CD4-positive, CD25-positive, alpha-beta regulatory T cell (primary cell): ENCODE results near the gene OR2D2. TPM values are rescaled to one million over a fixed set of nuclear protein-coding genes. Genes with fewer than 3 reads are reported as not detected.

Experiments
- ATAC-seq, 2 donors: fragments of 150-1000 bp; cut with Tn5 transposase; one replicate each; pipeline ENCODE4 v1.10.0; 2021; ENCODE audit warnings: low read depth in 2 of 2, moderate number of reproducible peaks in 2 of 2, moderate library complexity in 1 of 2
- DNase-seq, 3 donors: peaks; one replicate each; pipeline versions ENCODE4 v3.0.0 to v3.0.0-alpha.2; 2012 to 2022; ENCODE audit warnings: mixed read lengths in 1 of 3
- H3K27ac ChIP-seq: one replicate; pipeline ENCODE4 v1.7.0; 2013; ENCODE audit warnings: mild to moderate bottlenecking, low read length; ENCODE audit not compliant: insufficient read depth, poor library complexity, severe bottlenecking
- H3K27me3 ChIP-seq: one replicate; pipeline ENCODE4 v1.7.0; 2013; ENCODE audit warnings: low read length; ENCODE audit not compliant: control insufficient read depth, insufficient read depth
- H3K36me3 ChIP-seq: one replicate; pipeline ENCODE4 v1.7.0; 2013; ENCODE audit warnings: mild to moderate bottlenecking, low read length, moderate library complexity; ENCODE audit not compliant: control insufficient read depth, insufficient read depth
- H3K4me1 ChIP-seq: 2 replicates; pipeline ENCODE4 v1.7.0; 2013; ENCODE audit warnings: mild to moderate bottlenecking, low read length; ENCODE audit not compliant: insufficient read depth, control insufficient read depth, poor library complexity, severe bottlenecking
- H3K4me3 ChIP-seq: one replicate; pipeline ENCODE4 v1.7.0; 2013; ENCODE audit warnings: low read depth, mild to moderate bottlenecking, low read length, moderate library complexity
- H3K9me3 ChIP-seq, 2 experiments: 1 replicate in 1 of 2; 2 replicates in 1 of 2; pipeline ENCODE4 v1.7.0; 2013; ENCODE audit warnings: low read length in 2 of 2, mild to moderate bottlenecking in 1 of 2, moderate library complexity in 1 of 2; ENCODE audit not compliant: control insufficient read depth in 2 of 2
- H3K27ac Mint-ChIP-seq, 3 donors: one replicate each; pipeline ENCODE4 v1.8.0; 2020 to 2022; ENCODE audit warnings: mild to moderate bottlenecking in 3 of 3, mixed read lengths in 3 of 3, moderate library complexity in 2 of 3
- H3K27me3 Mint-ChIP-seq: one replicate; pipeline ENCODE4 v1.8.0; 2022; ENCODE audit warnings: mild to moderate bottlenecking, mixed read lengths
- H3K36me3 Mint-ChIP-seq: one replicate; pipeline ENCODE4 v1.8.0; 2020; ENCODE audit warnings: mixed read lengths
- H3K4me1 Mint-ChIP-seq, 4 donors: one replicate each; pipeline ENCODE4 v1.8.0; 2020 to 2022; ENCODE audit warnings: mixed read lengths in 4 of 4, mild to moderate bottlenecking in 1 of 4
- H3K4me3 Mint-ChIP-seq, 4 donors: one replicate each; pipeline ENCODE4 v1.8.0; 2020 to 2022; ENCODE audit warnings: mild to moderate bottlenecking in 4 of 4, mixed read lengths in 4 of 4, moderate library complexity in 3 of 4
- H3K9me3 Mint-ChIP-seq, 7 donors: one replicate each; pipeline ENCODE4 v1.8.0; 2020 to 2022; ENCODE audit warnings: mixed read lengths in 7 of 7, mild to moderate bottlenecking in 3 of 7, moderate library complexity in 2 of 7
- polyA plus RNA-seq, 4 donors: library from polyadenylated mRNA; unstranded; fragments of 300-500 nt; fragmentation: Illumina TruSeq; gene quantifications; one replicate each; pipeline ENCODE4 v1.2.3, GENCODE V29; 2021
- total RNA-seq: library from RNA; stranded (reverse); gene quantifications from one replicate; pipeline ENCODE4 v1.2.3, GENCODE V29; 2022

OR2D2 gene
- total and polyA plus RNA-seq, 5 donors from 2014 or later: not detected

- no peak overlapping the region for H3K4me3 ChIP-seq
- H3K27me3 ChIP-seq: no peaks in the 10 kb centered on the region
- no peaks in the 10 kb centered on the region for H3K4me1 ChIP-seq
- H3K9me3 ChIP-seq: no peaks in the 10 kb centered on the region
- H3K36me3 Mint-ChIP-seq: no peaks in the 10 kb centered on the region
- DNase-seq (no peak), ATAC-seq (no peak)
- no peaks in the 10 kb centered on the region for H3K4me1 Mint-ChIP-seq
- no peak overlapping the region for H3K27ac ChIP-seq
- H3K27me3 Mint-ChIP-seq: peaks cover 4% of the 10 kb centered on the region
- H3K27ac Mint-ChIP-seq: no peak overlapping the region
- H3K4me3 Mint-ChIP-seq: no peak overlapping the region
- H3K9me3 Mint-ChIP-seq: peaks cover 0 to 1% (median 0%) of the 10 kb centered on the region in 7 donors
- H3K36me3 ChIP-seq: no peaks in the 10 kb centered on the region
Observed at GRCh38 chr11:6876914-6877313, 15.4 kb downstream of the OR2D2 start.

- Histone ChIP-seq H3K27me3 (no peaks in the 10 kb centered on the region), H3K4me3 (no peak within 1 kb of the TSS), H3K4me1 (no peaks in the 10 kb centered on the region), H3K36me3 (no peaks in the 10 kb centered on the region), H3K27ac (no peak within 1 kb of the TSS), H3K9me3 (no peaks in the 10 kb centered on the region)
- Mint-ChIP-seq H3K27ac (no peak within 1 kb of the TSS), H3K36me3 (no peaks in the 10 kb centered on the region), H3K4me3 (no peak within 1 kb of the TSS), H3K27me3 (peaks cover 4% of the 10 kb centered on the region), H3K4me1 (no peaks in the 10 kb centered on the region), H3K9me3 (peaks cover 0 to 1% (median 0%) of the 10 kb centered on the region in 7 donors)
- no peak for DNase-seq
- no peak for ATAC-seq
Observed at GRCh38 chr11:6876325-6876724, 16.0 kb downstream of the OR2D2 start, which contains the start of gene OR10A4. TSS of gene OR10A4 (plus strand) at chr11:6876625. CDS start at chr11:6876648, 23 bp downstream.

GRCh38 chr11:6875761-6876160 is 16.5 kb downstream of the OR2D2 start:
- no peaks in the 10 kb centered on the region for H3K27me3 ChIP-seq
- H3K4me3 ChIP-seq: no peak overlapping the region
- no peaks in the 10 kb centered on the region for H3K4me1 ChIP-seq
- DNase-seq (no peak), ATAC-seq (no peak)
- no peaks in the 10 kb centered on the region for H3K36me3 ChIP-seq
- peaks cover 0 to 1% (median 0%) of the 10 kb centered on the region in 7 donors for H3K9me3 Mint-ChIP-seq
- no peaks in the 10 kb centered on the region for H3K36me3 Mint-ChIP-seq
- no peaks in the 10 kb centered on the region for H3K9me3 ChIP-seq
- no peak overlapping the region for H3K27ac ChIP-seq
- no peak overlapping the region for H3K4me3 Mint-ChIP-seq
- no peaks in the 10 kb centered on the region for H3K4me1 Mint-ChIP-seq
- H3K27ac Mint-ChIP-seq: no peak overlapping the region
- H3K27me3 Mint-ChIP-seq: peaks cover 4% of the 10 kb centered on the region

GRCh38 chr11:6871278-6871677 is 21.0 kb downstream of the OR2D2 start:
- Mint-ChIP-seq H3K27ac (peak overlapping the region in 1 of 3 donors; percentile 30), H3K4me1 (no peaks in the 10 kb centered on the region), H3K9me3 (peaks cover 0 to 1% (median 0%) of the 10 kb centered on the region in 7 donors), H3K4me3 (no peak overlapping the region), H3K27me3 (no peaks in the 10 kb centered on the region), H3K36me3 (no peaks in the 10 kb centered on the region)
- H3K36me3 ChIP-seq: no peaks in the 10 kb centered on the region
- no peaks in the 10 kb centered on the region for H3K9me3 ChIP-seq
- ATAC-seq (no peak), DNase-seq (no peak)
- H3K27ac ChIP-seq: no peak overlapping the region
- no peaks in the 10 kb centered on the region for H3K27me3 ChIP-seq
- H3K4me3 ChIP-seq: no peak overlapping the region
- no peaks in the 10 kb centered on the region for H3K4me1 ChIP-seq

DNA sequence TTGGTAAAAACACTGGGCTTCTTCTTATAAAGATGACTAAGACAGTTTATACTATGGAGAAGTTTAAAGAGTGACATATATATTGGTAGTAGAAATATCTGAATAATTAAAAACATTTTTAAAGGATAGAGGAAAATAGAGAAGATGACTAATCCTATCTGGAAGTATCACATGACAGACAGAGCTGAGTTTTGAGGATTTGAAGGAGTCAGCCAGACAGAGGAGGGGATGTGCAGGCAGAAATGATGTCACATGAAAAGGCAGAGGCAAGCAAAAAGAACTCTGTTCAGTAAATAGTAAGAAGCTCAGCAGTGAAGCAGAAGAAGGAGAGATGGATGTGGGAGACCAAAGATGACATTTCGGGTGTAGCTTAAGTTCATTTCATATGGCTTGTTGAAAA is 27.9 kb downstream of the OR2D2 start:
- Mint-ChIP-seq H3K36me3 (no peaks in the 10 kb centered on the region), H3K27ac (no peak overlapping the region), H3K4me1 (no peaks in the 10 kb centered on the region), H3K4me3 (no peak overlapping the region), H3K9me3 (peaks cover 0 to 5% (median 0%) of the 10 kb centered on the region in 7 donors), H3K27me3 (peaks cover 9% of the 10 kb centered on the region)
- Histone ChIP-seq H3K36me3 (no peaks in the 10 kb centered on the region), H3K27ac (no peak overlapping the region), H3K9me3 (no peaks in the 10 kb centered on the region), H3K4me1 (no peaks in the 10 kb centered on the region), H3K27me3 (no peaks in the 10 kb centered on the region), H3K4me3 (no peak overlapping the region)
- no peak for DNase-seq
- no peak for ATAC-seq

DNA sequence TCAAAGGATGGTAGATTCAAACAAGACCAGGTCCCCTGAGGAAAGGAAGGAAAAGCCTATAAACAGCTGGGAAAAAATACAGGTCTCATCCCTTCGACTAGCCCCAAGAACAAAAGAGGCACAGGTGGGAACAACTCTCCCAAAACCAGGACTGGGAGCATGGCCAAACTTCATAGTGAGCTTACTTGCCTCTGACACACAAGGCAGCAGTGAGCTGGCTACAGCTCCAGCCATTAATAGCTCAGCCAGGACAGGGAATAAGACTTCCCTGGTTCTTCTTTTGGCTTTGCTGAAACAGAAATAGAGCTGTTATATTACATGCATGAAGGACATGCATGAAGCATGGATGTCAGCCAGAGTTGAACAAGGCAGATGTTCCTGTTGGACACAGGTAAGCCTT is 29.3 kb downstream of the OR2D2 start, which contains the start of gene OR10A2:
Gene OR10A2 (plus strand): TSS at position 97 of the 400 bp plus-strand sequence. CDS start 6,698 bp downstream, outside the sequence.
- Mint-ChIP-seq H3K27ac (no peak within 1 kb of the TSS), H3K27me3 (peaks cover 9% of the 10 kb centered on the region), H3K4me1 (no peaks in the 10 kb centered on the region), H3K9me3 (peaks cover 0 to 5% (median 2%) of the 10 kb centered on the region in 7 donors), H3K4me3 (no peak within 1 kb of the TSS), H3K36me3 (no peaks in the 10 kb centered on the region)
- Histone ChIP-seq H3K27me3 (no peaks in the 10 kb centered on the region), H3K36me3 (no peaks in the 10 kb centered on the region), H3K9me3 (no peaks in the 10 kb centered on the region), H3K4me1 (no peaks in the 10 kb centered on the region), H3K4me3 (no peak within 1 kb of the TSS), H3K27ac (no peak within 1 kb of the TSS)
- DNase-seq (no peak), ATAC-seq (no peak)

DNA sequence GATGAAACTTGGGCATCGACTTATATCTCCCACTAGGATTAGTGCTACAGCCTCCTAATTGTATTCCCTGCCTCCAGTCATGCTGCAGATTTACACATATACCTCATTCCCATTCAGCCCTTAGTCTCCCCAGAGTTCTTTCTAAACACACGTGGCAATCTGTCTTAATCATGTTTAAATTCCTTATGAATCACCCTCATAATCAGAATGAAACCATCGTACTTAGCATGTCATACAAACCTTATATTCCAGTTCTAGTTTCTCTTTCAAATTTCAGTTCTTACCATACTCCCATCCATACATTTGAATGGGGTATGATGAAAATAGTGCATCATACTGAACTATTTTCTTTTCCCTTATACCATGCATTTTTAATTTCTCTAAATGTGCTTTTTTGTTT is 35.4 kb downstream of the OR2D2 start:
- no peak overlapping the region for H3K27ac ChIP-seq
- peaks cover 0 to 11% of the 10 kb centered on the region in 2 experiments for H3K9me3 ChIP-seq
- Mint-ChIP-seq H3K4me1 (no peaks in the 10 kb centered on the region), H3K27ac (no peak overlapping the region), H3K9me3 (peaks cover 0 to 9% (median 5%) of the 10 kb centered on the region in 7 donors), H3K36me3 (no peaks in the 10 kb centered on the region), H3K27me3 (peaks cover 11% of the 10 kb centered on the region), H3K4me3 (no peak overlapping the region)
- H3K27me3 ChIP-seq: no peaks in the 10 kb centered on the region
- no peaks in the 10 kb centered on the region for H3K36me3 ChIP-seq
- ATAC-seq (no peak), DNase-seq (no peak)
- no peak overlapping the region for H3K4me3 ChIP-seq
- no peaks in the 10 kb centered on the region for H3K4me1 ChIP-seq

DNA sequence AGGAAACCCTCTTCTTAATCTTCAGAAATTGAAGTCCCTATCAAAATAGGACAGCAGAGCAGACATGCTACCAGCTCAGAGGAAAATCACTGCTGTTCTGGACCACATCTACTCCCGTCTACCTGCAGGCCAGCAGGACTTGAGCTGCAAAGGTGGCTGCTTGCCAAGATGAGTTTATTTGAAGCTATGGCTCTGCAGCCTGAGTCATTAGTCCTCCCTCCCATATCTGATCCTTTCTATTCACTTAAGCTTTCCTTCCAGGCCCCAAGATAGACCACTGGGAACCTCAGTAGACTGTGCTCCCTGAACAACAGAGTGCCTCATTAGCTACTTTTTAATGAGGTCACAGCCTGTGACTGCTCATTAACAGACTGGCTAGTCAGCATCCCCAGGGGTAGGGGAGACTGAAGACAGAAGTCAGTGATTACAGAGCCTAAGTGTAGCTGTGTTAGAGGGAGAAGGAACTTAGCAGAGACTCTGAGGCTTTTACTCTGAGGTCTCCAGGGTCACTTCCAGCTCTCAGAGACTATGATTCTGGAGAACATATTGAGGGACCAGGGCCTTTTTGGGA is 36.2 kb downstream of the OR2D2 start:
- Mint-ChIP-seq H3K4me3 (no peak overlapping the region), H3K36me3 (no peaks in the 10 kb centered on the region), H3K27me3 (peaks cover 6% of the 10 kb centered on the region), H3K4me1 (no peaks in the 10 kb centered on the region), H3K27ac (no peak overlapping the region), H3K9me3 (peaks cover 0 to 15% (median 4%) of the 10 kb centered on the region in 7 donors)
- H3K4me3 ChIP-seq: no peak overlapping the region
- H3K4me1 ChIP-seq: no peaks in the 10 kb centered on the region
- no peaks in the 10 kb centered on the region for H3K36me3 ChIP-seq
- H3K9me3 ChIP-seq: peaks cover 0 to 11% of the 10 kb centered on the region in 2 experiments
- DNase-seq (no peak), ATAC-seq (no peak)
- H3K27me3 ChIP-seq: no peaks in the 10 kb centered on the region
- no peak overlapping the region for H3K27ac ChIP-seq
